ENCODE results near the gene SMIM1. TPM values are rescaled to one million over a fixed set of nuclear protein-coding genes. Genes with fewer than 3 reads are reported as not detected.

SMIM1 gene
- total RNA-seq, 2 experiments from 2014 or later = not detected

DNA sequence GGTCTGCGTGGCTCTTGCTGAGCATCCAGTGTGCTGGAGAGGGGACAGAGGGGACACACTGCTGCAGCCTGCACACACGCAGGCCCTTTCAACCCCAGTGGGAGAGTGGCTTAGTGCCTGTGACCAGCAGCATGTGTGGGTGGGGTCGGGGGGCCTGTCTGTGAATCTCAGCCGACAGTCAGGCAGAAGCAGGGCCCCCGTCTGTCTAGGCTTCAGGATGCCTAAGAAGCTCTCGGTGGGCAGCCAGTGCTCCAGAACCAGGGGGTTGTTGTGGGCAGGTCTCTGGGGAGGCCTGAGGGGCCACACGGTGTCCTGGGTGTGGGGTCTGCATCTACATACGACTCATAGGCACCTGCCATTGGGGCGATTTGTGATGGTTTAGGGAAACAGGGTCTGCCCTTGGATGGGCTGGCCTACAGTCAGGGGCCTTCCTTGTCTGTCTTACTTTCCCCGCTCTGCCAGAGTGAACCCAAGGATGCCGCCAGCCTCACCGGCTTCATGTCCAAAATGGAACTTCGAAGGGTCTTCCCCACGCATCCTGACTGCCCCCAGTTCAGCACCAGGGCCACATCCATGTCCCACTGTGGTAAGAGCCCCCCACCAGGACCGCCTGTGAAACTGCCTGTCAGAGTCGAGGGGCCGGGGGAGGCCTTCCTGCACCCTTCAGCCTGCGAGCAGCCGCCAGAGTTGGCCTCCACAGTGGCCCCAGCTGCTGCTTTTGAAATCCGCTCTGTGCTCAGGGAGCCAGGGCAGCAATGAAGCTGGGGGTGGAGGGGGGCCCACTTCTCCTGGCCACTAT, 18.7 kb upstream of the SMIM1 start:
- H3K4me1 Mint-ChIP-seq = peaks cover 1% of the 10 kb centered on the region
- H3K9me3 Mint-ChIP-seq = no peaks in the 10 kb centered on the region
- ChIA-PET POLR2A (no interaction called here), CTCF (no interaction called here)
- no peak overlapping the region for H3K27ac Mint-ChIP-seq
- no peaks in the 10 kb centered on the region for H3K36me3 Mint-ChIP-seq (ENCODE audit: low read depth)
- no peaks in the 10 kb centered on the region for H3K27me3 Mint-ChIP-seq
- no peak overlapping the region for H3K4me3 Mint-ChIP-seq
- no peak for DNase-seq

DNA sequence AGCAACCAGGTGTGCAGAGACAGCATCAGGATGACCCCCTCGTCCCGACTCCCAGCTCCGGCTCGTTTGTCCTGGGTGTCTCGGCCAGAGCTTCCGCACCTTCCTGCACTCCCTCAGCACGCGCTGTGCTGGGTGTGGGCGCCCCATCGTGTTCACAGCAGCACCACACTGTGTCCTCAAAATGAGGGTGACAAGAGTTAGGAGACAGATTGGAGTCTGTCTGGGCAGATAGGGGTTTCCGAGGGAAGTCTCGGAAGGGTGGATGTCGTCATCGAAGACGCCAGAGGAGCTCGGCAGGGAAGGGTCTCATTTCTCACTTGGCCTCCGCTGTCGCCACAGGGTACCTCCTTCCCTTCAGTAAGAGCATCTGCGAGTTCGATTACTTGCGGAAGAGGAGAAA, 16.2 kb upstream of the SMIM1 start:
- Mint-ChIP-seq H3K9me3 (no peaks in the 10 kb centered on the region), H3K36me3 (ENCODE audit: low read depth) (no peaks in the 10 kb centered on the region), H3K27me3 (peaks cover 3% of the 10 kb centered on the region), H3K27ac (no peak overlapping the region), H3K4me3 (no peak overlapping the region), H3K4me1 (no peaks in the 10 kb centered on the region)
- no peak for DNase-seq
- CTCF ChIA-PET = no interaction called here
- POLR2A ChIA-PET = interaction anchor here (1.3 kb wide), 1 partner anchor 12 kb away, joined by 3 read pairs; no protein-coding TSS in a partner anchor

DNA sequence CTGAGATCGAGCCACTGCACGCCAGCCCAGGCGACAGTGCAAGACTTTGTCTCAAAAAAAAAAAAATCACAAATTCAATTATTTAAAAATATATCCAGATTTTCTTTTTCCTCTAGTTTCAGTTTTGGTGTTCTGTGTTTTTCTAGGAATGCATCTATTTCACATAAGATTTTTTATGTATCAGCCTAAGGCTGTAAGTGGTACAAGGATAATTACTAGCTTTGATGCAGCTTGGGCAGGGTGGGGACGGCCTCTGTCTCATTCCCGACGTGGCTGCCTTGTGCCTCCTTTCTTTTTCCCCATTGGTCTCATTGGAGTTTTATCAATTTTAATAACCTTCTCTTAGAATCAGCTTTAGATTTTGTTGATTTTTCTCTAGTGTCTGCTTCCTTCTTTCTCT, 13.4 kb upstream of the SMIM1 start:
- POLR2A ChIA-PET = no interaction called here
- CTCF ChIA-PET = interaction anchor here (1.2 kb wide), 1 partner anchor 8 kb away, joined by 3 read pairs; no protein-coding TSS in a partner anchor
- no peak overlapping the region for H3K27ac Mint-ChIP-seq
- H3K9me3 Mint-ChIP-seq = no peaks in the 10 kb centered on the region
- no peaks in the 10 kb centered on the region for H3K4me1 Mint-ChIP-seq
- H3K27me3 Mint-ChIP-seq = peaks cover 3% of the 10 kb centered on the region
- DNase-seq = no peak
- no peaks in the 10 kb centered on the region for H3K36me3 Mint-ChIP-seq (ENCODE audit: low read depth)
- no peak overlapping the region for H3K4me3 Mint-ChIP-seq

DNA sequence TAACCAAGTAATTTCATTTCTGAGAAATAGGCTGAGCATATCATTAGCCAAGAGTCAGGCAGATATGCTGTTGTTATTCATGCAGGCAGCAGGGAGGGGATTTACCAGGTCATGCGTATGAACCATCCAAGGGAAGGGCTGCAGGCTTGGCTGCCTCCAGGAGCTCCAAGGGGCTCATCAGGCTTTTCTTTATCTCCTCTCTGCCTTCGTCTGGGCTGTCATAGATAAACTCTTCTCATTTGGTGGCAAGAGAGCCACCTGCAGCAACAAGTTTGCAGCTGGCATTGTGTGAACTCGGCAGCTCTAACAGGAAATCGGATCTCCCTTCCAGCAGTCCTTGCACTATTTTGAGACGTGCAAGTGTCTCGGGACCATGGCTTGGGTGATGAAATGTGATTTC, 12.8 kb upstream of the SMIM1 start:
- Mint-ChIP-seq H3K9me3 (no peaks in the 10 kb centered on the region), H3K27ac (no peak overlapping the region), H3K36me3 (ENCODE audit: low read depth) (no peaks in the 10 kb centered on the region), H3K27me3 (peaks cover 3% of the 10 kb centered on the region), H3K4me3 (no peak overlapping the region), H3K4me1 (no peaks in the 10 kb centered on the region)
- CTCF ChIA-PET = no interaction called here
- POLR2A ChIA-PET = no interaction called here
- DNase-seq = no peak

DNA sequence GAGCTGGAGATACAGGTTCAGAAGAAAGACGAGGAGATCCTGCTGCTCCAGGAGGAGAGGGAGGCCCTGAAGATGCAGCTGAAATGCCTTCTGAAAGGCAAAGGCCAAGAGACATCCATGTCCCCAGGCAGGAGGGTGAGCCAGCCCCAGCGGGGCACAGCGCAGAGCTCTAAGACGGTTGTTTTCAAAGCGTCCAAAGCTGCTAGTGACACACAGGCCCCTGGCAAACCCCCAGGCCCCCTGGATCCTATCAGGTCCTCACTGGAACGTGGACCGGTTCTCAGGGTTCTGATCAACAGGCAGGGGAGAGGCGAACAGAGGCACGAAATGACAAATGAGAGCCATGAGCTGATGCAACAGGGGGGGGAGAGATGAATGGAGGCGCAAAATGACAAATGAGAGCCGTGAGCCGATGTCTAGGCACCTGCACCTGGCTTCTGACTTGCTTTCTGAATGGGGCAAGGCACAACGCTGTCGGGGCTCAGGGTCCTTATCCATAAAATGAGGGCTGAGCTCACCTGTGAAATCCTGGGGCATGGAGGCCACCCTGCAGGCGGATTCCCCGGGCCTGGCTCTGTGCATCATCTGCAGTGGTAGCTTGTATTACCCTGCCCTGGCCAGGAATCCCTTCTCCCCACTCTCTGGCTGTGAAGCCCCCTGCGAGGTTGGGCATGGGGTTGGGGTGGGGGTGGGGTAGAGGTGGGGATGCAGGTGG, 11.1 kb upstream of the SMIM1 start:
- Mint-ChIP-seq H3K36me3 (ENCODE audit: low read depth) (no peaks in the 10 kb centered on the region), H3K9me3 (no peaks in the 10 kb centered on the region), H3K27ac (no peak overlapping the region), H3K27me3 (peaks cover 3% of the 10 kb centered on the region), H3K4me1 (no peaks in the 10 kb centered on the region), H3K4me3 (no peak overlapping the region)
- ChIA-PET CTCF (no interaction called here), POLR2A (no interaction called here)
- DNase-seq = no peak

DNA sequence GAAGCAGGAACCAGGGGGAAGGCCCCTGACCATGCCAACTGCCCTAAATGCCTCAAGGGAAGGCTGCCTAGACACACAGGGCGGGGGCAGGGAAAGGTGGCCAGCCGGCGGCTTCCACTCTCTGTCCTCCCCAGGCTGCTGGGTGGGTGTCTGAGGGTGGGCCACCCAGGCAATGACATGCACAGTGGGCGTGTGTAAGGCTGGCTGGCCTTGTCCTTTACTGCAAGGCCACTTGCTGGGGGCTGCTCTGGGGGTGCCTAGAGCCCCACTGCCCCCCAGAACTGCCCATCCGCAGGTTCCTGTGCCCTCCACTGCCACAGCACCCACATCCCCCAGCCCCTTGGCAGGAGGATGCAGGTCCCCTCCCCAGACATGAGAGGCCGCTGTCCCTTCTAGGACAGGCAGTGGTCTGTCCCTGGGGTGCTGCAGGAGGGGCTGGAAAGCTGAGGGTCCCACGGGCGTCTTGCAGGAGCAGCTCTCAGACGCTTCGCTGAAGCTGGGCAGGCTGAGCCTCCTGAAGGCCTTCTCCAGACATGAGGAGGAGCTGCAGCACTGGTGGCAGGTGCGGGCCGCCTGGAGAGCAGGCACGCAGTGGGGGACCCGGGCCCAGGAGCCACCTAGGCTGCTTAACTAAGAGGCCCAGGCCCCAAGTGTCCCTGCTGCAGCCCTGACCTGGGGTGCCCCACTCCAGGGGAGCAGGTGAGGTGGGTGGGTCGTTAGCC, 10.2 kb upstream of the SMIM1 start:
- no peaks in the 10 kb centered on the region for H3K36me3 Mint-ChIP-seq (ENCODE audit: low read depth)
- H3K27ac Mint-ChIP-seq = no peak overlapping the region
- POLR2A ChIA-PET = no interaction called here
- CTCF ChIA-PET = no interaction called here
- no peaks in the 10 kb centered on the region for H3K9me3 Mint-ChIP-seq
- no peak for DNase-seq
- H3K4me3 Mint-ChIP-seq = no peak overlapping the region
- peaks cover 3% of the 10 kb centered on the region for H3K27me3 Mint-ChIP-seq
- H3K4me1 Mint-ChIP-seq = no peaks in the 10 kb centered on the region

DNA sequence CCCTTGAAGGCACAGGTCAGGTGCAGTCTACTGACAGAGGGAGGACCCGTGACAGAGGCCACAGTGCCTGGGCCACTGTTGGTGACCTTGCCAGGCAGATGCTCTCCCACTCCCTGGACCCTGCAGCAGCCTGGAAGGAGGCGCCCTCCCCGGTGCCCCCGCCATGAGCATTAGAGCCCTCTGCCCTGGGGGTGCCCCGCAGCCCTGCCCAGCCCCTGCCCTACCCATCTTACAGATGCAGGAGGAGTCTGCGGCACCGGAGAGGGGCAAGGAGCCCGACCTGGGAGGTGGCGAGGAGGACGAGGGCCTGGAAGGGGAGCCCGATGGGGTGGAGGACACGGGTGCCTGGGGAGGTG, 9.7 kb upstream of the SMIM1 start:
- no peak for DNase-seq
- CTCF ChIA-PET = no interaction called here
- Mint-ChIP-seq H3K4me1 (no peaks in the 10 kb centered on the region), H3K27me3 (peaks cover 3% of the 10 kb centered on the region), H3K4me3 (no peak overlapping the region), H3K27ac (no peak overlapping the region), H3K36me3 (ENCODE audit: low read depth) (no peaks in the 10 kb centered on the region), H3K9me3 (no peaks in the 10 kb centered on the region)
- POLR2A ChIA-PET = no interaction called here

DNA sequence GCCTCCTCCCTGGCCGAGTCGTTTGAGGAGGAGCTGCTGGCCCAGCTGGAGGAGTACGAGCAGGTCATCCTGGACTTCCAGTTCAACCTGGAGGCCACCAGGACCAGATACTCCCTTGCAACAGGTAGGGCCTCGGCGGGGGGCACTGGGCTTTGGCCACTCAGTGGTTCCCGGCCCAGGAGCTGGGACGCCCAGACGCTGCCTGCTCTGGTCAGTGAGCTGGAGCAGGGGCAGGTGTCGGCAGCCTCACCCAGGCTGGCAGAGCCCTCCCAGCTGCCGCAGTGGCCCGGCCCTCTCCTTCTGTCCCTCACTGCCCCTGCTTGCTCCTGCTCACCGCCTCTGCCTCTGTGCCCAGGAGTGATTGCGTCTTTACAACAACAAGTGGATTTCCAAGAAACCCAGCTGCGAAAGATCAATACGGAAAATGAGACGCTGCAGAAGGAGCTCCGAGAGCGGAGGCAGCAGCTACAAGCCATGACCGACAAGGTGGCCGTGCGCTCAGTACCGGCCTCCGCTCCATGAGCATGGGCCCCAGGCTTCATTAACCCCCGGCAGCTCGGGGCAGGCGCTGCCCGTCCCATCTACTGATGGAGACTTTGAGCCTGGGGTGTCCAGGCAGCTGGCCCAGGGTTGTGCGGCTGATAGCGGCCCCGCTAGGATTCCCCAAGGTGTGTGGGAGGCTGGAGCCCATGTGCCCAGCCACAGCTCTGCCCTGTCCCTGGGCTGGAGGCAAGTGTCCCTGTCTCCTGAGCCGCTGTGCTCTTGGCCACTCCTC, 9.0 kb upstream of the SMIM1 start:
- POLR2A ChIA-PET = no interaction called here
- CTCF ChIA-PET = no interaction called here
- Mint-ChIP-seq H3K27ac (no peak overlapping the region), H3K36me3 (ENCODE audit: low read depth) (no peaks in the 10 kb centered on the region), H3K9me3 (no peaks in the 10 kb centered on the region), H3K4me3 (no peak overlapping the region), H3K4me1 (no peaks in the 10 kb centered on the region), H3K27me3 (peaks cover 3% of the 10 kb centered on the region)
- no peak for DNase-seq

DNA sequence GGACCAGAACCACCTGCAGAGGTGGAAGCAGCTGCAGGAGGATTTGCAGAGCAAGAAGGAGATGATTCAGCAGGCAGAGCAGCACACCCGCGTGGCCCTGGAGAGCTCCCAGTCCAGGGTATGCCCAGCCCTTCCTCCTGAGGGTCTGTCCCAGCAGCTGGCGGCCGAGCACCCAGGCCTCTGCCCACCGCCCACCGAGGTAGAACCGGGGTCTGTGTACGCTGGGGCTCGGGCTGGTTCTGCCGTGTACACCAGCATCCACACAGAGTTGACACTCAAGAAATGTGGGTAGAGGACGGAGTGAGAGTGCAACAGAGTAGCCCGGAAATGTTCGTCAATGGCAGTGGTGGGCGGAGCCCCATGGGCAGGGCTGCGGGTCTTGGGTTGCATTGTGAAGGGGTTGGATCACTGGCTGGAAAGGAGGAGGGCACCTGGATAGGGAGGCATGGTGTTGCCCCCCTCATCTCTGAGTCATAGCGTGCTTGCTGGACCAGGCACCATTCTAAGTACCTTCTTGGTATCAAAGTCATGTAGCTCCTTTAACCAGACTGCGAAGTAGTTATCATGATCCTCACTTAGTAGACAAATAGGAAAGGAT, 5.1 kb upstream of the SMIM1 start:
- DNase-seq = no peak
- Mint-ChIP-seq H3K9me3 (no peaks in the 10 kb centered on the region), H3K27ac (no peak overlapping the region), H3K36me3 (ENCODE audit: low read depth) (no peaks in the 10 kb centered on the region), H3K4me1 (no peaks in the 10 kb centered on the region), H3K27me3 (no peaks in the 10 kb centered on the region), H3K4me3 (no peak overlapping the region)
- ChIA-PET POLR2A (interaction anchor here (1.3 kb wide), 1 partner anchor 10 kb away, joined by 3 read pairs; no protein-coding TSS in a partner anchor), CTCF (interaction anchor here (0.8 kb wide), 1 partner anchor 9 kb away, joined by 3 read pairs; no protein-coding TSS in a partner anchor)

DNA sequence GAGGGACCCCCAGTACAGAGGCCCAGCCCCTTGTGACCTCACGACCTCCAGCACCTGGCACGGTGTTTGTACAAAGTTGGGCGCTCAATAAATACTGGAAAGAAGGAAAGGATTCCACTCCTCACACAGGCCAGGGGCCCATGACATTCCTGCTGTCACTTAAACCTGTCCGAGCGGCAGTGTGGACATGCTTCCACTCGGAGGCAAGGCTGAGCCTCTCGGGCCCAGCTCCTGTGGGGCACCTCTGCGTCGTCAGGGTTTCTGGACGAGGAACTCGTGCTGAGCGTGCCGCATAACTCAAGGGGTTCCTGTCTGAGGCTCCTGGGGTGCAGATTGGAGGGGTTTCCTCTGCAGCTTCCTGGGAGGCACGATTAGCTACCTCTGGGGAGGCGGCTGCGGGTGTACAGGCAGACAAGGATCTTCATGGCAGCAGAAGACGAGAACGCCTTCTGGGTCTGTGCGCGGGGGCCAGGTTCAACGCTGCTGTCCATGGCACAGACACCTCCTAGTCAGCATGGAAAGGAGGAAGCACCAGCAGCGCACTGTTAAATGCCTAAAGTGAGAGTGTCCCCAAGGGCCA, 3.6 kb upstream of the SMIM1 start:
- Mint-ChIP-seq H3K36me3 (ENCODE audit: low read depth) (no peaks in the 10 kb centered on the region), H3K27me3 (no peaks in the 10 kb centered on the region), H3K4me1 (no peaks in the 10 kb centered on the region), H3K4me3 (no peak overlapping the region), H3K27ac (no peak overlapping the region), H3K9me3 (no peaks in the 10 kb centered on the region)
- POLR2A ChIA-PET = interaction anchor here (1.3 kb wide), 1 partner anchor 12 kb away, joined by 3 read pairs; no protein-coding TSS in a partner anchor
- DNase-seq = no peak
- CTCF ChIA-PET = no interaction called here

DNA sequence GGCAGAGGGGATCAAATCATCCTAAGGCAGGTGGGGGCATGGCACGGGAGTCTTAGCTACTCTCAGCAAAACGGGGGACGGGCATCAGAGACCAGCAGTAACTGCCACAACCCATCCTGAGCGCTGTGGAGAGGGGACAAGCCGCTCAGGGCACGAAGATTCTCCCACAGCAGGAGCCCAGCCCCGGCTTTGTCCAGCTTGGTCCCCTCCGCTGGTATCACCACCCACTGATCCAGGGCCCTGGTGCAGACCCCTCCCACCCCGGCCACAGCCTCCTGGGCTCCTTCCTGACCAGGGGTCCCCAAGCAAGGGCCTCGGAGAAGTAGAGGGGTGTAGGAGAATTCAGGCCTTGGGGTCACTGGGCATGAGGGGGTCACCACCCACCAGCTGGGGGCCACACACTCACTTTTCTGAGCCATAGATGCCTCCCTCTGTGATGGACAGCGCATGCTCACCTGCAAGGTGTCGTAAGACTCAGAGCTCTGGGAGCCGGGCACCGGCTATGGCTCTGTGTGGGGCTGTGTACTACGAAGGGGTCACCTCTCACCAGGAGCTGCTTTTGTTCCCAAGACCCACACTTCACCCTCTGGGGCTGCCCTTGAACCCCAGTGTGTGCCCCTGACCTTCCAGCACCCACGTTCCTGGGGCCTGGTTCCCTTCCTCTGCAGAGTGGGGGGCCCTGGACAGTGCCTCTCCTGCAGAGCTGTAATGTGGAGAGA, 2.3 kb upstream of the SMIM1 start:
- no peak overlapping the region for H3K4me3 Mint-ChIP-seq
- DNase-seq = no peak
- no peaks in the 10 kb centered on the region for H3K27me3 Mint-ChIP-seq
- CTCF ChIA-PET = interaction anchor here (0.7 to 1.2 kb wide), 2 partner anchors 46 to 87 kb away, joined by 3 read pairs; partner anchors contain the start of genes CEP104 and DFFB
- no peaks in the 10 kb centered on the region for H3K36me3 Mint-ChIP-seq (ENCODE audit: low read depth)
- no peaks in the 10 kb centered on the region for H3K9me3 Mint-ChIP-seq
- POLR2A ChIA-PET = interaction anchor here (1.4 kb wide), 1 partner anchor 17 kb away, joined by 3 read pairs; no protein-coding TSS in a partner anchor
- H3K27ac Mint-ChIP-seq = no peak overlapping the region
- H3K4me1 Mint-ChIP-seq = no peaks in the 10 kb centered on the region

All from activated CD4-positive, alpha-beta memory T cell treated with anti-CD3 and anti-CD28 coated beads, Interleukin-2, amount 10 ng/mL, durations not matched to agents 7 days and 5 days (primary cell).